Anterior cingulate cortex (tissue), 58 donors: ENCODE measurements around the gene PTPA.
"Not testable (repeated sequence)": the region's sequence is repeated elsewhere in the genome, so short reads cannot be mapped to it uniquely, and the experiment has no call there.

Experiments
- DNase-seq, 58 donors: peaks; one replicate each; lab custom pipeline; 2025; lab: John Stamatoyannopoulos, UW

PTPA gene

DNA sequence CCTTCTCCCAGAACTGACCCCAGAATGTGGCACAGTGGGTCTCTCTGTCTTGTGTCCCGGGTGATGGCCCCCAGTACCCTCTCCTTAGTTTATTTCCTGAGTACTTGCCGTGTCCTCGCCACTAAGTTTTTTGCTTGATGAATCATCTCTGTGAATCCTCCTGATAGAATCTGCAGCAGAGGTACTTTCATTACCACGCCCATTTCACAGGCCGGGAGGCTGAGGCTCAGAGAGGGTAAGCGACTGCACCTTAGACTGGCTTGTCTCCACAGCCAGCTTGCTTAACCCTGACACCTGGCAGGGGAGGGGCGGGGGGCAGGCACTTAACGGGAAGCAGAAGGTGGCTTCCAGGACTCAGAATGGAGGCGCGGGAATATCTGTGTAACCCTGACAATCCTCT lies 74.8 kb downstream of the PTPA start:
- no peak for DNase-seq

DNA sequence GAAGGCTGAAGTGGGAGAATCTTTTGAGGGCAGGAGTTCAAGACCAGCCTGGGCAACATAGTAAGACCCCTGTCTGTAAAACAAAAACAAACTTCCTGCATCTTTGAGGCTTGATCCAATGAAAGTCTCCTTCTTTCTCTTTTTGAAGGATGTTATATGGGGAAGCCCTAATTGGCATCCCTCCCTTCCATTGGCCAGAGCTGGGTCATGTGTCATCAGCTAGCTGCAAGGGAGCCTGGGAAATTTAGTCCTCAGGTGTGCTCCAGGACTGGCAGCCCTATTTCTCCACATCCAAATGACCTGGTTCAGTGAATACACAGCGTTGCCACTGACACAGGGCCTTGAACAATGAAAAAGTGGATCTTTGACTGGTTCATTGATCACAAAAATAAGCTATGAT lies 75.8 kb downstream of the PTPA start:
- DNase-seq, result no peak

DNA sequence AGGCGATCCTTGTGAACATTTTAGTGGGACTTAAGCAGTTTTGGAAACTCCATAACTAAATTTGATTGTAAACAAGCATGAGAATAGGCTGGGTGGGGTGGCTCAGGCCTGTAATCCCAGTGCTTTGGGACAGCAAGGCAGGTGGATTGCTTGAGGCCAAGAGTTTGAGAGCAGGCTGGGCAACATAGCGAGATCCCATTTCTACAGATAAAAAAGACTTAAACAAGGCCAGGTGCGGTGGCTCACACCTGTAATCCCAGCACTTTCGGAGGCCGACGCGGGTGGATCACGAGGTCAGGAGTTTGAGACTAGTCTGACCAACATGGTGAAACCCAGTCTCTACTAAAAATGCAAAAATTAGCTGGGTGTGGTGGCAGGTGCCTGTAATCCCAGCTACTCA lies 78.8 kb downstream of the PTPA start:
- DNase-seq, result not testable (repeated sequence)

DNA sequence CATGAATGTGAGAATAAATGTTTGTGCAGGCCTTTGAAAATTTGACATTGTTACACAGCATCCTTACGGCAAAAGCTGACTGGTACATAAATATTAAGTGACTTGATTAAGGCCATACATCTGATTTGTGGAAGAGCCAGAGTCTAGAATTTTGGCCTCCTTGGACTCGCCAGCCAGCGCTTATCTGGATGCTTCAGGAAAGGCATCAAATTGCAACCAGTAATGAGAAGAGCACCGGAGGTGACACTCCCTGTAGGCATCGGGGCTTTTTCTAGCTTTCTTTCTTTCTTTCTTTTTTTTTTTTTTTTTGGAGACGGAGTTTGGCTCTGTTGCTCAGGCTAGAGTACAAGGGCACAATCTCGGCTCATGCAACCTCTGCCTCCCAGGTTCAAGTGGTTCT lies 80.0 kb downstream of the PTPA start:
- no peak for DNase-seq

DNA sequence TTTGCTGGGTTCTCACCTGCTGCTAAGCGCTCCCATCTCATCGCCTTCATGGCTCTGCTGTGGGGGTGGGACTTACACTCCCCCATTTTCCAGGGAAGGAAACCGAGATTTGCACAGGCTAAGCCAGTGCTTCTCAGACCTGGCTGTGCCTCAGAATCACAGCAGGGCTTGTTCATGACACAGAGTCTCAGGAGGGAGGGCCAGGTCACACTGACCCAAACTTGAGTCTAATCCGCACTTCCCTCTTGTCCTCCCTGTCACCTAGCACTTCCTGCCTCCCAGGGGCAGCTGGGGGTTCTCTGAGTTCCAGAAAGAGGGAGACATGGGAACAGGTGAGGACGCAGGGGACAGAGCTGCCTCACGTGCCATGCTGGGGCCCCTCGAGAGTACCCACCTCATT lies 82.4 kb downstream of the PTPA start:
- no peak for DNase-seq

DNA sequence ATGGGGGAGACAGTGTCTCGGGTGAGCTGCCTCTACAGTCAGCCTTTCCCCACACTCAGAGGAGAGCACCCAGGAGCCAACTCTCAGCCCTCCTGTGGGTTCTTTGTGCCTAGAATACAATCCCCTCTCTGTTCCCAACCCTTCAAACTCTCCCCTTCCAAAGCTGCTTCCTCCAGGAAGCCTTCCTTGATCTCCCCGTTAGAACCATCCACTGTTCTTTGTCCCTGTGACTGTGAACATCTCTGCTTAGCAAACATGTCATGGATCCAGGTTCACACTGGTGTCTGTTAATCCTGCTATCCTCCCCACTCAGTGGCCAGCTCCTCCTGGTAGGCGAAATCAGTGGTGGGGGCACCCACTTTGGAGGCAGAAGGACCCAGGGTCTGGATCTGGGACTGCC lies 83.0 kb downstream of the PTPA start:
- DNase-seq, result no peak

DNA sequence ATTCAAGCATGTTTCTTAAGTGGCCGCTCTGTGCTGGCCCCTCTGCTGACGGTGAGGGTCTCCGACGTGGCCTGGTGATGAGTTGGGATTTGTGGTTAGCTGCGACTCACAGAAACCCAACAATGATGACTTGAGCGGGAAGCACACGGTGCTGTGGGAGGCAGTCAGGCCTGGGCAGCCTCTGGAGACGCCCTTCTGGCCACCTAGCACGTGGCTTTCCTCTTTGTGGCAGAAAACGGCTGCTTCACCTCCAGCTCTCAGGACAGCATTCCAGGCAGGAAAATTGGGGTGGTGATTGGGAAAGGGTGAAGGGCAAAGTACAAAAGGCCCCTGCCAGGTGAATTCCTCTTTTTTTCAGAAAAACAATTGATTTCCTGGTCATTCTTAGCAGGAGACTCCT lies 84.4 kb downstream of the PTPA start:
- DNase-seq, result no peak

DNA sequence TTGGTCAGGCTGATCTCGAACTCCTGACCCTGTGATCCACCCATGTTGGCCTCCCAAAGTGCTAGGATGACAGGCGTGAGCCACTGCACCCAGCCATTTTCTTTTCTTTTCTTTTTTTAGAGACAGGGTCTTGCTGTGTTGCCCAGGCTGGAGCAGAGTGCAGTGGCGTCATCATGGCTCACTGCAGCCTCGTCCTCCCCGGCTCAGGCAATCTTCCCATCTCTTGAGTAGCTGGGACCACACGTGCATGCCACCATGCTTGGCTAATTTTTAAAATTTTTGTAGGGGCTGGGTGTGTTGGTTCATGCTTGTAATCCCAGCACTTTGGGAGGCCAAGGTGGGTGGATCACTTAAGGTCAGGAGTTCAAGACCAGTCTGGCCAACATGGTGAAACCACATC lies 85.8 kb downstream of the PTPA start:
- DNase-seq, result not testable (repeated sequence)

DNA sequence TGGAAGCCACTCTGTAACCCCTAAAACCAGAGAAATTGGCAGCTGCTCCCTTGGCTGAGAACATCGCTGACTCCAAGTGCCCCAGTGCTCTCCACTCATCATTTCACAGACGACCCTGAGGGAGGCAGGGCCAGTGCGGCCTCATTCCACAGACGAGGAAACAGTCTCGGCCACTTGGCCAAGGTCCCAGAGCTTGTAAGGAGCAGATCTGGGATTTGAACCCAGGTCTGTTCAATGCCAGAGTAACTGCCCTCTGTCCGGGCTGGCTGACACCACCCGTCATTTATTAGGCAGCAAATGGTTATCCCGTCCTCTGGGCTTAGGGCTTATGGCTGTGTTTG lies 86.7 kb downstream of the PTPA start:
- peak in 1 of 58 donors; percentile 40 for DNase-seq
